Measurements from ENCODE around the gene ABL1.

ABL1 gene

GRCh38 chr9:130925050-130925678, 90.1 kb downstream of the ABL1 start:
- Histone ChIP-seq H3K27me3 (ENCODE audit: control insufficient read depth in 2 of 2, insufficient read depth in 2 of 2, low read length in 2 of 2) (no peaks in the 10 kb centered on the region), H3K4me1 (ENCODE audit: control insufficient read depth in 2 of 2, insufficient read depth in 2 of 2, low read length in 2 of 2) (no peaks in the 10 kb centered on the region), H3K36me3 (ENCODE audit: control insufficient read depth in 2 of 2, insufficient read depth in 2 of 2, low read length in 2 of 2) (no peaks in the 10 kb centered on the region), H3K9ac (ENCODE audit: low read depth in 1 of 2, low read length in 2 of 2) (no peak overlapping the region), H3K4me3 (ENCODE audit: low read length in 2 of 2) (no peak overlapping the region), H3K9me3 (ENCODE audit: control insufficient read depth in 2 of 2, low read length in 2 of 2) (no peaks in the 10 kb centered on the region), H3K27ac (ENCODE audit: low read depth in 2 of 2, low read length in 2 of 2) (no peak overlapping the region)

GRCh38 chr9:130927338-130927737, 92.3 kb downstream of the ABL1 start:
- Histone ChIP-seq H3K27ac (ENCODE audit: low read depth in 2 of 2, low read length in 2 of 2) (no peak overlapping the region), H3K4me3 (ENCODE audit: low read length in 2 of 2) (no peak overlapping the region), H3K9ac (ENCODE audit: low read depth in 1 of 2, low read length in 2 of 2) (no peak overlapping the region), H3K36me3 (ENCODE audit: control insufficient read depth in 2 of 2, insufficient read depth in 2 of 2, low read length in 2 of 2) (no peaks in the 10 kb centered on the region), H3K4me1 (ENCODE audit: control insufficient read depth in 2 of 2, insufficient read depth in 2 of 2, low read length in 2 of 2) (no peaks in the 10 kb centered on the region), H3K27me3 (ENCODE audit: control insufficient read depth in 2 of 2, insufficient read depth in 2 of 2, low read length in 2 of 2) (peaks cover 0 to 3% of the 10 kb centered on the region in 2 donors), H3K9me3 (ENCODE audit: control insufficient read depth in 2 of 2, low read length in 2 of 2) (no peaks in the 10 kb centered on the region)

DNA sequence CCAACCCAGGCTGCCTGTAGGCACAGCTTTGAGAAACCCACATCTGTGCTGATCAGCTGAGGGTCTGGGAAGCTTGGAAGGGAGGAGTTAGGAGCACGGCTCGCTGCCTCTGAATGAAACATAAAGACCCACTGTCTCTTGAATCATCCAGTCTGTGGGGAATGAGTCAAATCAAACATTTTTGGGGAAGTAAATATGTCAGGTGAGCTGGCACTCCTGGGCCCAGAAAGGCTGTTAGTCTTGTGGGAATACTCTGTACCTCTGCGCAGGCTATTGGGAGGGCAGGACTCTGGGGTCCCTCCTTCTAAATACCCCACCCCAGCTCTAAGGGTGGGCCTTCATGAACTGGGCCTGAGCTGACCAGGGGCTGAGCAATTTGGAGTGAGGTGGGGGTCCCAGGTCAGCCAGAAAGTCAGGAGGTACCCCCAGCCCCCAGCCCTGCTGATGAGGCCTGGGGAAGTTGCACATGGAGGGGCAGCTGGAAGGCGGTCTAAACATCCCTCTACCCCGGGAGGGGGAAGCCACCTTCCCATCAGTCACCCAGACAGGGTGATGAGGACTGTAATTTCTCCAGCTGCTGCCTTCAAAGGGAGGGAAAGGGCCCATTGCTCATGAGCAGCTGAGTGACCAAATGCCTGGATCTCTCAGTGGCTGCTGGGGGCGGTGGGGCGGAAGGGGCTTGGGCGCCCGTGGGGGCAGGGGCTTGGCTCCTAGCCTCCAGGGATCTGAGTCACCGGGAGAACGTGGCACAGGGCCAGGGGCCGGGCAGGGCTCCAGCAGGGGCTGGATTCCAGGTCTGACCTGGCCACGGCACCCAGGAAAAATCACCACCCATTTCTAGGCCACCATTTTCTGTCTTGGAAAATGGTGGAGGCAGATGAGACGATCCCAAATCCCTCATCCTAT, 93.2 kb downstream of the ABL1 start:
- Histone ChIP-seq H3K9me3 (ENCODE audit: control insufficient read depth in 2 of 2, low read length in 2 of 2) (no peaks in the 10 kb centered on the region), H3K27me3 (ENCODE audit: control insufficient read depth in 2 of 2, insufficient read depth in 2 of 2, low read length in 2 of 2) (peaks cover 0 to 7% of the 10 kb centered on the region in 2 donors), H3K36me3 (ENCODE audit: control insufficient read depth in 2 of 2, insufficient read depth in 2 of 2, low read length in 2 of 2) (no peaks in the 10 kb centered on the region), H3K27ac (ENCODE audit: low read depth in 2 of 2, low read length in 2 of 2) (no peak overlapping the region), H3K4me3 (ENCODE audit: low read length in 2 of 2) (no peak overlapping the region), H3K4me1 (ENCODE audit: control insufficient read depth in 2 of 2, insufficient read depth in 2 of 2, low read length in 2 of 2) (no peaks in the 10 kb centered on the region), H3K9ac (ENCODE audit: low read depth in 1 of 2, low read length in 2 of 2) (no peak overlapping the region)

DNA sequence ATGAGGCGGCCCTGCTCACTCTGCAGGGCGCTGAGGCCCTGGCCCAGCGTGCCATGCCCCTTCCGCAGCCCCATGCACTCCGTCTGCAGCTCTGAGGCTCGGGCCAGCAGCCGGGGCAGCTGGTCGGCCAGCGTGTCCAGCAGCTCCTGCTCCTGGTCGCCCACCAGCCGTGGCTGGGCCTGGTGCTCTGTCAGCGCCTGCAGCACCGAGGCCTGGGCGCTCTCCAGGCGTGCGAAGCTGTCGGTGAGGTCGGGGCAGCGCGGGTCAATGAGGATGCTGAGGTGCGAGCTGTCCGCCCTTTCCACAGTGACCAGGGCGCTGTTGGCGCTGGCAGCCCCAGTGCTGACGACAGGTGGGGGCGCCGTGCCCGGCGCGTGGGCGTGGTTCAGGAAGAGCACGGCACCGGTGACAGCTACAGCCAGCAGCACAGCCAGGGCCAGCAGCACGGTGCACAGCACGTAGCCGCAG, 94.6 kb downstream of the ABL1 start:
- no peaks in the 10 kb centered on the region for H3K4me1 ChIP-seq (ENCODE audit: control insufficient read depth in 2 of 2, insufficient read depth in 2 of 2, low read length in 2 of 2)
- no peak overlapping the region for H3K4me3 ChIP-seq (ENCODE audit: low read length in 2 of 2)
- no peak overlapping the region for H3K27ac ChIP-seq (ENCODE audit: low read depth in 2 of 2, low read length in 2 of 2)
- no peaks in the 10 kb centered on the region for H3K36me3 ChIP-seq (ENCODE audit: control insufficient read depth in 2 of 2, insufficient read depth in 2 of 2, low read length in 2 of 2)
- H3K27me3 ChIP-seq (ENCODE audit: control insufficient read depth in 2 of 2, insufficient read depth in 2 of 2, low read length in 2 of 2): peaks cover 0 to 7% of the 10 kb centered on the region in 2 donors
- H3K9ac ChIP-seq (ENCODE audit: low read depth in 1 of 2, low read length in 2 of 2): no peak overlapping the region
- no peaks in the 10 kb centered on the region for H3K9me3 ChIP-seq (ENCODE audit: control insufficient read depth in 2 of 2, low read length in 2 of 2)

GRCh38 chr9:130930132-130930803, 95.2 kb downstream of the ABL1 start:
- no peaks in the 10 kb centered on the region for H3K9me3 ChIP-seq (ENCODE audit: control insufficient read depth in 2 of 2, low read length in 2 of 2)
- no peak overlapping the region for H3K27ac ChIP-seq (ENCODE audit: low read depth in 2 of 2, low read length in 2 of 2)
- H3K27me3 ChIP-seq (ENCODE audit: control insufficient read depth in 2 of 2, insufficient read depth in 2 of 2, low read length in 2 of 2): peaks cover 0 to 7% of the 10 kb centered on the region in 2 donors
- H3K36me3 ChIP-seq (ENCODE audit: control insufficient read depth in 2 of 2, insufficient read depth in 2 of 2, low read length in 2 of 2): no peaks in the 10 kb centered on the region
- H3K9ac ChIP-seq (ENCODE audit: low read depth in 1 of 2, low read length in 2 of 2): no peak overlapping the region
- no peak overlapping the region for H3K4me3 ChIP-seq (ENCODE audit: low read length in 2 of 2)
- no peaks in the 10 kb centered on the region for H3K4me1 ChIP-seq (ENCODE audit: control insufficient read depth in 2 of 2, insufficient read depth in 2 of 2, low read length in 2 of 2)

- Histone ChIP-seq H3K4me3 (ENCODE audit: low read length in 2 of 2) (no peak overlapping the region), H3K9ac (ENCODE audit: low read depth in 1 of 2, low read length in 2 of 2) (no peak overlapping the region), H3K36me3 (ENCODE audit: control insufficient read depth in 2 of 2, insufficient read depth in 2 of 2, low read length in 2 of 2) (no peaks in the 10 kb centered on the region), H3K27ac (ENCODE audit: low read depth in 2 of 2, low read length in 2 of 2) (no peak overlapping the region), H3K27me3 (ENCODE audit: control insufficient read depth in 2 of 2, insufficient read depth in 2 of 2, low read length in 2 of 2) (peaks cover 0 to 12% of the 10 kb centered on the region in 2 donors), H3K9me3 (ENCODE audit: control insufficient read depth in 2 of 2, low read length in 2 of 2) (no peaks in the 10 kb centered on the region), H3K4me1 (ENCODE audit: control insufficient read depth in 2 of 2, insufficient read depth in 2 of 2, low read length in 2 of 2) (no peaks in the 10 kb centered on the region)
Observed at GRCh38 chr9:130930804-130931349, 95.8 kb downstream of the ABL1 start.

GRCh38 chr9:130931508-130932254, 96.6 kb downstream of the ABL1 start:
- Histone ChIP-seq H3K9me3 (ENCODE audit: control insufficient read depth in 2 of 2, low read length in 2 of 2) (no peaks in the 10 kb centered on the region), H3K36me3 (ENCODE audit: control insufficient read depth in 2 of 2, insufficient read depth in 2 of 2, low read length in 2 of 2) (no peaks in the 10 kb centered on the region), H3K27ac (ENCODE audit: low read depth in 2 of 2, low read length in 2 of 2) (no peak overlapping the region), H3K9ac (ENCODE audit: low read depth in 1 of 2, low read length in 2 of 2) (no peak overlapping the region), H3K27me3 (ENCODE audit: control insufficient read depth in 2 of 2, insufficient read depth in 2 of 2, low read length in 2 of 2) (peaks cover 0 to 15% of the 10 kb centered on the region in 2 donors), H3K4me3 (ENCODE audit: low read length in 2 of 2) (no peak overlapping the region), H3K4me1 (ENCODE audit: control insufficient read depth in 2 of 2, insufficient read depth in 2 of 2, low read length in 2 of 2) (peaks cover 0 to 2% of the 10 kb centered on the region in 2 donors)

DNA sequence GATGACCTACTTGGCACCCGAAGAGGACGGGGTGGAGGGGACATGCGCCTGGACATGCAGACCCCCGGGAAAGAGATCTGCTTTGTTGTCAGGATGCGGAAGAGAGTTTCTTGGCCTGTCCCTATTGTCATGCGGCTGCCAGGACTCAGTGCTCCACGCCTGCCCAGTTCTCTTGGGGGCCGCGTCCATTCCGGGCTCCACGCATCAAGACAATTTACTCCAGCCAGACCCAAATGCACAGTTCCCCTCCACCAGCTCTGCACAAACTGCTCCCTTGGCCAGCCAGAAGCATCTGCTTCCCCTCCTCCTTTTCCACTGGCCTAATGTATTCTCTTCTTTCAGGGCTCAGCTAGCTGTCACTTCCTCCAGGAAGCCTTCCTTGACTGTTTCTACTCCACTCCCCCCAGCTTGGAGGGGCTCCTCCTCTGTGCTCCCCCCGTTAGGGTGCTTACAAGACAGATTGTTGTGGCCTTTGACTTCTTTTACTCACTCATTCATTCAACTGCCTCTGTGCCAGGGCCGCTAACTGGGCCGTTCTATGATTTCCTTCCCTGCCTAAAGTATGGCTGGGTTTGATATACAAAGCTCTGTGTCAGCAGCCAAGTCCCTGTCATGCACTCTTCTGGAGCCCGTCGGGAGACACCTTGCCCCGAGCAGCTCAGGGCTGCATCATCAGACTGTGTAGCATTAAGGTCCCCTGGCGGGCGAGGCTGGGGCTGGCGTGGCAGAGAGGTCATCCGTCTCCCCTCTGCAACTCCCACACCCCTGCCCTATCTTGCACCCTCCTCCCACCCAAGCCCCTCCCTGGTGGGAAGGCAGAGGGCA, 97.4 kb downstream of the ABL1 start:
- H3K4me3 ChIP-seq (ENCODE audit: low read length in 2 of 2): no peak overlapping the region
- no peak overlapping the region for H3K27ac ChIP-seq (ENCODE audit: low read depth in 2 of 2, low read length in 2 of 2)
- no peaks in the 10 kb centered on the region for H3K9me3 ChIP-seq (ENCODE audit: control insufficient read depth in 2 of 2, low read length in 2 of 2)
- H3K36me3 ChIP-seq (ENCODE audit: control insufficient read depth in 2 of 2, insufficient read depth in 2 of 2, low read length in 2 of 2): no peaks in the 10 kb centered on the region
- peaks cover 0 to 2% of the 10 kb centered on the region in 2 donors for H3K4me1 ChIP-seq (ENCODE audit: control insufficient read depth in 2 of 2, insufficient read depth in 2 of 2, low read length in 2 of 2)
- H3K27me3 ChIP-seq (ENCODE audit: control insufficient read depth in 2 of 2, insufficient read depth in 2 of 2, low read length in 2 of 2): peaks cover 2 to 22% of the 10 kb centered on the region in 2 donors
- no peak overlapping the region for H3K9ac ChIP-seq (ENCODE audit: low read depth in 1 of 2, low read length in 2 of 2)

Data from mucosa of rectum (tissue), 2 donors.